K562 (cell line): ENCODE results near the gene LRRC4C. TPM values are rescaled to one million over a fixed set of nuclear protein-coding genes. Genes with fewer than 3 reads are reported as not detected.

Experiments
- ATAC-seq: fragments of 200-7000 bp; cut with Tn5 transposase; 3 replicates; pipeline ENCODE4 v1.9.1; 2020; ENCODE audit warnings: moderate library complexity
- BruUV-seq: library from RNA; stranded (reverse); fragments of 400-500 nt; replicated peaks from 2 replicates; lab custom pipeline; 2021; lab: Mats Ljungman, UMichigan
- CTCF ChIA-PET: fragments of 300-600 bp; formaldehyde crosslinking; extraction: SDS; loops from one replicate; lab custom pipeline; 2021; ENCODE audit warnings: low intra/inter-chr PET ratio; lab: Yijun Ruan, JAX
- POLR2A ChIA-PET: fragments of 300-600, 350-650 bp; sonication (Branson Sonifier 250); formaldehyde crosslinking; extraction: SDS; loops from one replicate; lab custom pipeline; 2021; ENCODE audit warnings: antibody characterized with exemption, inconsistent platforms; lab: Yijun Ruan, JAX
- DNase-seq, 4 experiments: peaks; one replicate each; pipeline versions ENCODE4 v3.0.0 to v3.0.0-alpha.2; 2011 to 2018; ENCODE audit warnings: low spot score in 3 of 4, mixed read lengths in 3 of 4; ENCODE audit errors: extremely low read depth in 1 of 4
- FAIRE-seq: peaks from 2 replicates; lab custom pipeline; 2011; peaks lifted over from hg19 to GRCh38; lab: Jason Lieb, UNC
- H2AFZ ChIP-seq: 2 replicates; pipeline ENCODE4 v1.6.0; 2011; ENCODE audit warnings: low read depth, low read length, control low read depth, inconsistent platforms
- H3K27ac ChIP-seq: fragments of 200-600 bp; 3 replicates; pipeline ENCODE4 v1.8.0; 2011; ENCODE audit warnings: low read depth, mild to moderate bottlenecking, control low read depth, inconsistent platforms, low read length, moderate library complexity, mixed read lengths; ENCODE audit errors: extremely low read depth
- H3K27me3 ChIP-seq, 2 experiments: fragments of 300-600 bp in 1 of 2; 2 replicates in 1 of 2; 3 replicates in 1 of 2; pipeline versions ENCODE4 v1.6.0 to v1.8.0; 2011; ENCODE audit warnings: inconsistent platforms in 2 of 2, low read length in 2 of 2, mild to moderate bottlenecking in 1 of 2, mixed read lengths in 1 of 2, moderate library complexity in 1 of 2; ENCODE audit not compliant: control insufficient read depth in 2 of 2, insufficient read depth in 2 of 2
- H3K36me3 ChIP-seq: fragments of 300-600 bp; 3 replicates; pipeline ENCODE4 v1.8.0; 2011; ENCODE audit warnings: mild to moderate bottlenecking, low read length, inconsistent platforms; ENCODE audit not compliant: control insufficient read depth, insufficient read depth
- H3K4me1 ChIP-seq, 2 experiments: fragments of 200-600 bp in 1 of 2; replicated peaks in 1 of 2; 2 replicates in 1 of 2; 3 replicates in 1 of 2; pipeline versions ENCODE4 v1.5.1 to v1.8.0; 2011; ENCODE audit warnings: inconsistent platforms in 2 of 2, low read length in 2 of 2, mild to moderate bottlenecking in 1 of 2, mixed read lengths in 1 of 2, moderate library complexity in 1 of 2; ENCODE audit not compliant: control insufficient read depth in 2 of 2, insufficient read depth in 2 of 2
- H3K4me2 ChIP-seq: 2 replicates; pipeline ENCODE4 v1.6.1; 2011; ENCODE audit warnings: low read length, control low read depth, inconsistent platforms, mixed read lengths; ENCODE audit not compliant: insufficient read depth
- H3K4me3 ChIP-seq: fragments of 200-600 bp; sonication (generic), shearing (Covaris generic); 2 replicates; pipeline ENCODE4 v1.5.1; 2016; ENCODE audit warnings: control low read depth, inconsistent platforms
- H3K79me2 ChIP-seq: fragments of 200-600 bp; 3 replicates; pipeline ENCODE4 v1.8.0; 2011; ENCODE audit warnings: low read length, inconsistent platforms; ENCODE audit not compliant: control insufficient read depth, insufficient read depth
- H3K9ac ChIP-seq, 2 experiments: 2 replicates each; pipeline versions ENCODE4 v1.6.0 to v1.6.1; 2011; ENCODE audit warnings: low read depth in 2 of 2, low read length in 2 of 2, control low read depth in 1 of 2, inconsistent platforms in 1 of 2, mild to moderate bottlenecking in 1 of 2, mixed read lengths in 1 of 2; ENCODE audit not compliant: insufficient read depth in 1 of 2
- H3K9me1 ChIP-seq: one replicate; pipeline ENCODE4 v1.6.0; 2011; ENCODE audit warnings: inconsistent platforms, mild to moderate bottlenecking, low read length, moderate library complexity; ENCODE audit not compliant: control insufficient read depth, insufficient read depth
- H3K9me3 ChIP-seq: replicated peaks from 2 replicates; pipeline ENCODE4 v1.5.1; 2011; ENCODE audit warnings: low read depth, low read length, inconsistent platforms; ENCODE audit not compliant: control insufficient read depth, insufficient read depth
- H4K20me1 ChIP-seq: replicated peaks from 2 replicates; pipeline ENCODE4 v1.6.1; 2011; ENCODE audit warnings: low read length, inconsistent platforms, mixed read lengths; ENCODE audit not compliant: control insufficient read depth, insufficient read depth
- ARID3B ChIP-seq: fragments of 250-450 bp; sonication (Bioruptor Pico); IDR thresholded peaks from 2 replicates; pipeline ENCODE4 v1.4.0; 2020; ENCODE audit warnings: borderline replicate concordance
- BRD9 ChIP-seq: fragments of 450-650 bp; IDR thresholded peaks from 2 replicates; pipeline ENCODE4 v1.6.1; 2018; ENCODE audit warnings: low read depth; ENCODE audit not compliant: partially characterized antibody
- CBX2 ChIP-seq: fragments of 200-600 bp; sonication (generic); IDR thresholded peaks from one replicate; pipeline ENCODE4 v1.6.1; 2012; ENCODE audit warnings: mild to moderate bottlenecking, low read length, inconsistent platforms; ENCODE audit not compliant: insufficient read depth, poor library complexity, severe bottlenecking
- FOXJ3 ChIP-seq: sonication (generic); formaldehyde crosslinking; IDR thresholded peaks from 2 replicates; pipeline ENCODE4 v1.4.0; 2020; ENCODE audit warnings: mild to moderate bottlenecking, missing genetic modification reagents
- HNRNPH1 ChIP-seq: fragments of 200-400 bp; formaldehyde crosslinking; optimal IDR thresholded peaks from 2 replicates; pipeline ENCODE3; 2017; ENCODE audit warnings: low read depth, mild to moderate bottlenecking, low read length, moderate library complexity
- KLF16 ChIP-seq: IDR thresholded peaks from 2 replicates; pipeline ENCODE4 v1.6.1; 2016; ENCODE audit warnings: antibody characterized with exemption
- POU5F1 ChIP-seq: fragments of 150-350 bp; IDR thresholded peaks from 2 replicates; pipeline ENCODE4 v1.6.1; 2014; ENCODE audit warnings: borderline replicate concordance, low read length, low read depth, mild to moderate bottlenecking; ENCODE audit not compliant: partially characterized antibody
- ZNF134 ChIP-seq: fragments of 250-450 bp; sonication (Bioruptor Pico); conservative IDR thresholded peaks from 2 replicates; pipeline ENCODE4 v1.4.0; 2020
- ZNF707 ChIP-seq: fragments of 250-450 bp; sonication (Bioruptor Pico); conservative IDR thresholded peaks from 2 replicates; pipeline ENCODE4 v1.8.0; 2022; ENCODE audit warnings: inconsistent platforms, mild to moderate bottlenecking, moderate library complexity
- WGBS: fragments of 100-300 bp; shearing (Covaris generic); methylation state at CpG from one replicate; pipeline ENCODE4 v1.1.6; 2016; ENCODE audit warnings: low coverage, mixed read lengths; ENCODE audit not compliant: insufficient coverage; ENCODE audit errors: missing lambda C conversion rate; 5-methylcytosine and 5-hydroxymethylcytosine counted together
- in situ Hi-C: fragments of 300-500 bp; cut with MboI; formaldehyde crosslinking; loops from 4 replicates; pipeline ENCODE4 v1.15.0; 2018; ENCODE audit warnings: inconsistent platforms, mixed read lengths
- intact Hi-C: fragments of 100-400 bp; cut with micrococcal nuclease; formaldehyde crosslinking; loops from 2 replicates; pipeline ENCODE4 v1.14.2; 2022
- polyA plus RNA-seq, 8 experiments: library from polyadenylated mRNA; depleted of rRNA in 4 of 8; stranded (reverse) in 5 of 8; unstranded in 3 of 8; fragments of >200 nt; fragmentation: Nextera tagmentation in 2 of 8; fragmentation: Illumina TruSeq in 1 of 8; extraction: Ambion mirVana in 2 of 8; extraction: Trizol in 1 of 8; gene quantifications; 2 replicates each; pipeline versions ENCODE4 v1.2.1 to v1.2.3, GENCODE V29; 2011 to 2014; ENCODE audit warnings: inconsistent platforms in 1 of 8, missing spikeins in 1 of 8
- total RNA-seq, 7 experiments: library from RNA; depleted of rRNA in 6 of 7; stranded (reverse); fragments of >200 nt in 6 of 7; fragmentation: Illumina TruSeq in 2 of 7; extraction: Trizol in 2 of 7; gene quantifications; 2 replicates each; pipeline versions ENCODE4 v1.2.1 to v1.2.3, GENCODE V29; 2011 to 2021; ENCODE audit warnings: low replicate concordance in 1 of 7
- TF ChIP-seq, protein P1 (sequence below): fragments of 250-450 bp; sonication (Bioruptor Pico); IDR thresholded peaks from 2 replicates; pipeline ENCODE4 v1.4.0; 2020
- TF ChIP-seq, protein P2 (sequence below): IDR thresholded peaks from 2 replicates; pipeline ENCODE4 v1.6.1; 2011; ENCODE audit warnings: borderline replicate concordance, low read depth, mild to moderate bottlenecking, moderate library complexity, low read length; ENCODE audit not compliant: insufficient read depth, poor library complexity, severe bottlenecking

LRRC4C gene
- total and polyA plus RNA-seq, 9 of the 15 experiments (the other 6 are each of a cell fraction or from before 2014, with no cell fraction given) = not detected

GRCh38 chr11:40998920-40999319 lies 460.5 kb downstream of the LRRC4C start:
- WGBS = 0% methylated on average over 4 of the region's 5 CpGs
- no peaks in the 10 kb centered on the region for H3K36me3 ChIP-seq
- in situ Hi-C loops (no loop called here), intact Hi-C loops (no loop called here)
- no peak overlapping the region for H2AFZ ChIP-seq
- no peak overlapping the region for H3K4me3 ChIP-seq
- ATAC-seq = no peak
- H4K20me1 ChIP-seq = no peaks in the 10 kb centered on the region
- no peaks in the 10 kb centered on the region for H3K4me1 ChIP-seq
- no peak for FAIRE-seq
- no peak overlapping the region for H3K4me2 ChIP-seq
- H3K9me3 ChIP-seq = no peaks in the 10 kb centered on the region; the same call in 1 of the 2 replicates
- no peaks in the 10 kb centered on the region for H3K27me3 ChIP-seq
- no peak for DNase-seq
- TF ChIP-seq FOXJ3 (CRISPR knock-in tag) = no peak
- no peak for TF ChIP-seq ZNF134 (CRISPR knock-in tag)
- TF ChIP-seq KLF16 = no peak
- no peak for TF ChIP-seq CBX2
- no peak for TF ChIP-seq ARID3B
- no peak for TF ChIP-seq ZNF707 (CRISPR knock-in tag)
- no peak for TF ChIP-seq POU5F1
- no peak for TF ChIP-seq BRD9
- TF ChIP-seq, protein P1, sequence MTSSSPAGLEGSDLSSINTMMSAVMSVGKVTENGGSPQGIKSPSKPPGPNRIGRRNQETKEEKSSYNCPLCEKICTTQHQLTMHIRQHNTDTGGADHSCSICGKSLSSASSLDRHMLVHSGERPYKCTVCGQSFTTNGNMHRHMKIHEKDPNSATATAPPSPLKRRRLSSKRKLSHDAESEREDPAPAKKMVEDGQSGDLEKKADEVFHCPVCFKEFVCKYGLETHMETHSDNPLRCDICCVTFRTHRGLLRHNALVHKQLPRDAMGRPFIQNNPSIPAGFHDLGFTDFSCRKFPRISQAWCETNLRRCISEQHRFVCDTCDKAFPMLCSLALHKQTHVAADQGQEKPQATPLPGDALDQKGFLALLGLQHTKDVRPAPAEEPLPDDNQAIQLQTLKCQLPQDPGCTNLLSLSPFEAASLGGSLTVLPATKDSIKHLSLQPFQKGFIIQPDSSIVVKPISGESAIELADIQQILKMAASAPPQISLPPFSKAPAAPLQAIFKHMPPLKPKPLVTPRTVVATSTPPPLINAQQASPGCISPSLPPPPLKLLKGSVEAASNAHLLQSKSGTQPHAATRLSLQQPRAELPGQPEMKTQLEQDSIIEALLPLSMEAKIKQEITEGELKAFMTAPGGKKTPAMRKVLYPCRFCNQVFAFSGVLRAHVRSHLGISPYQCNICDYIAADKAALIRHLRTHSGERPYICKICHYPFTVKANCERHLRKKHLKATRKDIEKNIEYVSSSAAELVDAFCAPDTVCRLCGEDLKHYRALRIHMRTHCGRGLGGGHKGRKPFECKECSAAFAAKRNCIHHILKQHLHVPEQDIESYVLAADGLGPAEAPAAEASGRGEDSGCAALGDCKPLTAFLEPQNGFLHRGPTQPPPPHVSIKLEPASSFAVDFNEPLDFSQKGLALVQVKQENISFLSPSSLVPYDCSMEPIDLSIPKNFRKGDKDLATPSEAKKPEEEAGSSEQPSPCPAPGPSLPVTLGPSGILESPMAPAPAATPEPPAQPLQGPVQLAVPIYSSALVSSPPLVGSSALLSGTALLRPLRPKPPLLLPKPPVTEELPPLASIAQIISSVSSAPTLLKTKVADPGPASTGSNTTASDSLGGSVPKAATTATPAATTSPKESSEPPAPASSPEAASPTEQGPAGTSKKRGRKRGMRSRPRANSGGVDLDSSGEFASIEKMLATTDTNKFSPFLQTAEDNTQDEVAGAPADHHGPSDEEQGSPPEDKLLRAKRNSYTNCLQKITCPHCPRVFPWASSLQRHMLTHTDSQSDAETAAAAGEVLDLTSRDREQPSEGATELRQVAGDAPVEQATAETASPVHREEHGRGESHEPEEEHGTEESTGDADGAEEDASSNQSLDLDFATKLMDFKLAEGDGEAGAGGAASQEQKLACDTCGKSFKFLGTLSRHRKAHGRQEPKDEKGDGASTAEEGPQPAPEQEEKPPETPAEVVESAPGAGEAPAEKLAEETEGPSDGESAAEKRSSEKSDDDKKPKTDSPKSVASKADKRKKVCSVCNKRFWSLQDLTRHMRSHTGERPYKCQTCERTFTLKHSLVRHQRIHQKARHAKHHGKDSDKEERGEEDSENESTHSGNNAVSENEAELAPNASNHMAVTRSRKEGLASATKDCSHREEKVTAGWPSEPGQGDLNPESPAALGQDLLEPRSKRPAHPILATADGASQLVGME = no peak
- TF ChIP-seq, protein P2, sequence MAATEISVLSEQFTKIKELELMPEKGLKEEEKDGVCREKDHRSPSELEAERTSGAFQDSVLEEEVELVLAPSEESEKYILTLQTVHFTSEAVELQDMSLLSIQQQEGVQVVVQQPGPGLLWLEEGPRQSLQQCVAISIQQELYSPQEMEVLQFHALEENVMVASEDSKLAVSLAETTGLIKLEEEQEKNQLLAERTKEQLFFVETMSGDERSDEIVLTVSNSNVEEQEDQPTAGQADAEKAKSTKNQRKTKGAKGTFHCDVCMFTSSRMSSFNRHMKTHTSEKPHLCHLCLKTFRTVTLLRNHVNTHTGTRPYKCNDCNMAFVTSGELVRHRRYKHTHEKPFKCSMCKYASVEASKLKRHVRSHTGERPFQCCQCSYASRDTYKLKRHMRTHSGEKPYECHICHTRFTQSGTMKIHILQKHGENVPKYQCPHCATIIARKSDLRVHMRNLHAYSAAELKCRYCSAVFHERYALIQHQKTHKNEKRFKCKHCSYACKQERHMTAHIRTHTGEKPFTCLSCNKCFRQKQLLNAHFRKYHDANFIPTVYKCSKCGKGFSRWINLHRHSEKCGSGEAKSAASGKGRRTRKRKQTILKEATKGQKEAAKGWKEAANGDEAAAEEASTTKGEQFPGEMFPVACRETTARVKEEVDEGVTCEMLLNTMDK = no peak
- TF ChIP-seq HNRNPH1 = no peak
- TF ChIP-seq, all 486 proteins: peak for 0
- POLR2A ChIA-PET = no interaction called here
- CTCF ChIA-PET = no interaction called here
- Histone ChIP-seq H3K27ac (no peak overlapping the region), H3K79me2 (no peaks in the 10 kb centered on the region), H3K9me1 (no peaks in the 10 kb centered on the region), H3K9ac (no peak overlapping the region)
- no TSS peak for BruUV-seq
